Thyroid gland (tissue), 4 donors: Measurements from ENCODE around the gene CCDC82. TPM values are rescaled to one million over a fixed set of nuclear protein-coding genes. Genes with fewer than 3 reads are reported as not detected.

ENCODE experiments used
- DNase-seq, 2 donors: peaks; one replicate each; pipeline ENCODE4 v3.0.0-alpha.2; 2019
- H3K27ac ChIP-seq, 3 donors: fragments of 200-600 bp; sonication (generic); 1 replicate in 2 of 3; 2 replicates in 1 of 3; pipeline ENCODE4 v1.5.1; 2016 to 2019; ENCODE audit warnings: mild to moderate bottlenecking in 1 of 3, moderate library complexity in 1 of 3
- H3K27me3 ChIP-seq: fragments of 200-600 bp; sonication (generic); one replicate; pipeline ENCODE4 v1.5.1; 2019
- H3K36me3 ChIP-seq, 2 donors: fragments of 200-600 bp; sonication (generic); one replicate each; pipeline ENCODE4 v1.5.1; 2016 to 2019
- H3K4me1 ChIP-seq, 2 donors: fragments of 200-600 bp; sonication (generic); one replicate each; pipeline ENCODE4 v1.5.1; 2017 to 2019
- H3K4me3 ChIP-seq, 3 donors: fragments of 200-600 bp; sonication (generic); replicated peaks in 1 of 3; 1 replicate in 2 of 3; 2 replicates in 1 of 3; pipeline ENCODE4 v1.5.1; 2016; ENCODE audit warnings: mild to moderate bottlenecking in 1 of 3
- H3K9me3 ChIP-seq: fragments of 200-600 bp; sonication (generic); one replicate; pipeline ENCODE4 v1.5.1; 2017
- POLR2A ChIP-seq, 2 donors: fragments of 450-650 bp; IDR thresholded peaks; one replicate each; pipeline ENCODE4 v1.6.1; 2017; ENCODE audit warnings: antibody characterized with exemption in 2 of 2, mild to moderate bottlenecking in 2 of 2, moderate library complexity in 1 of 2
- WGBS, 2 donors: methylation state at CpG; one replicate each; pipeline ENCODE4 v1.1.5; 2017; 5-methylcytosine and 5-hydroxymethylcytosine counted together
- intact Hi-C: fragments of 100-400 bp; cut with DNase I; formaldehyde crosslinking; loops from one replicate; pipeline ENCODE4 v1.15.1; 2023
- total RNA-seq, 4 donors: library from RNA; depleted of rRNA; stranded (reverse); fragments of >200 nt; gene quantifications; one replicate each; pipeline ENCODE4 v1.2.3, GENCODE V29; 2016
- TF ChIP-seq, protein P1 (sequence below), 6 experiments: fragments of 200-600 bp in 3 of 6; fragments of 450-650 bp in 3 of 6; sonication (generic) in 3 of 6; IDR thresholded peaks; one replicate each; pipeline ENCODE4 v1.5.1; 2016 to 2019; ENCODE audit warnings: antibody characterized with exemption in 6 of 6, mild to moderate bottlenecking in 2 of 6, inconsistent platforms in 1 of 6, moderate library complexity in 1 of 6

CCDC82 gene
- total RNA-seq, 4 donors from 2014 or later, result 24.8 to 44.9 (median 28.8) TPM

DNA sequence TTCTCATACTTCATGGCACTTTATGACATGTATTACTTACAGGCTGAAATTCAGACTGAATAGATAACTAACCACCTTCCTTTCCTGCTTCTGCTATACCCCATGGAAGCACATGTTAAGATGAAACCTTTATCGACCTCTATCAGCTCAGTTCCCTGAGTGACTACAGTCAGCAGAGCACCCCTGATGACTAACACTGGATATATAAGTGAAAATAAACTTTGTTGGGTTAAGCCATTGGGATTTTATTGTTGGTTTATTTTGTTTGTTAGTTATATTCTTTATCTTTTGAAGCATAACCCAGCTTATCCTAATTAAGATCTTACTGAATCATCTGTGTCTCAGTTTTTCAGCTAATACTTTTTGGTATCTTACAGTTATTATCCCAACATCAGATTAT is 23.7 kb downstream of the CCDC82 start:
- DNase-seq, result no peak
- no peaks in the 10 kb centered on the region for H3K9me3 ChIP-seq
- no peak for TF ChIP-seq POLR2A (IDR thresholded peaks at IDR 0.05)
- TF ChIP-seq, protein P1, sequence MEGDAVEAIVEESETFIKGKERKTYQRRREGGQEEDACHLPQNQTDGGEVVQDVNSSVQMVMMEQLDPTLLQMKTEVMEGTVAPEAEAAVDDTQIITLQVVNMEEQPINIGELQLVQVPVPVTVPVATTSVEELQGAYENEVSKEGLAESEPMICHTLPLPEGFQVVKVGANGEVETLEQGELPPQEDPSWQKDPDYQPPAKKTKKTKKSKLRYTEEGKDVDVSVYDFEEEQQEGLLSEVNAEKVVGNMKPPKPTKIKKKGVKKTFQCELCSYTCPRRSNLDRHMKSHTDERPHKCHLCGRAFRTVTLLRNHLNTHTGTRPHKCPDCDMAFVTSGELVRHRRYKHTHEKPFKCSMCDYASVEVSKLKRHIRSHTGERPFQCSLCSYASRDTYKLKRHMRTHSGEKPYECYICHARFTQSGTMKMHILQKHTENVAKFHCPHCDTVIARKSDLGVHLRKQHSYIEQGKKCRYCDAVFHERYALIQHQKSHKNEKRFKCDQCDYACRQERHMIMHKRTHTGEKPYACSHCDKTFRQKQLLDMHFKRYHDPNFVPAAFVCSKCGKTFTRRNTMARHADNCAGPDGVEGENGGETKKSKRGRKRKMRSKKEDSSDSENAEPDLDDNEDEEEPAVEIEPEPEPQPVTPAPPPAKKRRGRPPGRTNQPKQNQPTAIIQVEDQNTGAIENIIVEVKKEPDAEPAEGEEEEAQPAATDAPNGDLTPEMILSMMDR (IDR thresholded peaks at IDR 0.05), result no peak
- peaks cover 0 to 4% of the 10 kb centered on the region in 2 donors for H3K36me3 ChIP-seq
- 95 to 96% methylated on average over 1 of the region's 1 CpG for WGBS, 2 donors
- no peaks in the 10 kb centered on the region for H3K27me3 ChIP-seq
- no peak overlapping the region for H3K4me3 ChIP-seq
- no peaks in the 10 kb centered on the region for H3K4me1 ChIP-seq
- intact Hi-C loops, result no loop called here
- H3K27ac ChIP-seq, result no peak overlapping the region

DNA sequence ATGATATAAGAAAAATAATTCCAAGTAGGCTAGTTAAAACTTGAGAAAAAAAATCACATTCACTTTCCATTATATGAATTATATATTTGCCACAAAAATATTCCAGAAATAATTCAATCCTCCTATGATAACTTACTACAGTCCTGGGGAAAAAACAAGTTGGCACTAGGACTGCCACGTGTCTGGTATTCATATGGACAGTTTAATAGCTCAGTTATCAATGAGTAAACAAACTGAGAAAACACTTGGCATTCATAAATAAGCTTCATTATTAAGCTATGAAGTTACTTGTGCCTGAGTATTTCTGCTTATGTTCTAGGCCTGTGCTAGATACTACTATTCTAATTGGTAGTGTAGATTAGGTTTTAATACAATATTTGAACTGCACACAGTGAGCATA is 24.2 kb downstream of the CCDC82 start:
- no peaks in the 10 kb centered on the region for H3K27me3 ChIP-seq
- peaks cover 0 to 4% of the 10 kb centered on the region in 2 donors for H3K36me3 ChIP-seq
- TF ChIP-seq POLR2A (IDR thresholded peaks at IDR 0.05), result no peak
- TF ChIP-seq, protein P1 (IDR thresholded peaks at IDR 0.05), result no peak
- no peak overlapping the region for H3K27ac ChIP-seq
- no peak overlapping the region for H3K4me3 ChIP-seq
- H3K4me1 ChIP-seq, result no peaks in the 10 kb centered on the region
- no peaks in the 10 kb centered on the region for H3K9me3 ChIP-seq
- DNase-seq, result no peak
- intact Hi-C loops, result no loop called here
- WGBS, 2 donors, result 79 to 91% methylated on average over 1 of the region's 1 CpG

DNA sequence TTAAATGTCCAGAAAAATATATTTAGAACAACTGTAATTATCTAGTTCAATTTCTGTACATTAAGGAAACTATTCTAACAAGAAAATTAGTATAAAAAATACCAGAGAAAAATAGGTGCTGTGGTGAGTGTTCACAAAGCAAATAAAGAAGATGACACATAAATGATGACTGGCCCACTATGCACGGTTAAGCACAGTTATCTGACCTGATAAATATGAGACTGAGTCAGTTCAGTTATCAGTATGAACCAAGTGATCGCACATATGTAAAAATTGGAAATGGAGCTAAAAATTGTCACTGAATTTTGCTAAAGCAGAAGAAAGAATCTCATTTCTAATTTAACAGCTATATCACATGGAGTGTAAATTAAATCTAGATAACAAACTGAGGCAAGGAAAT is 27.9 kb downstream of the CCDC82 start:
- no peak for TF ChIP-seq POLR2A (IDR thresholded peaks at IDR 0.05)
- TF ChIP-seq, protein P1 (IDR thresholded peaks at IDR 0.05), result no peak
- H3K36me3 ChIP-seq, result peaks cover 12 to 17% of the 10 kb centered on the region in 2 donors
- no peaks in the 10 kb centered on the region for H3K9me3 ChIP-seq
- intact Hi-C loops, result no loop called here
- no peak overlapping the region for H3K27ac ChIP-seq
- 88 to 93% methylated on average over 2 of the region's 2 CpGs for WGBS, 2 donors
- H3K4me1 ChIP-seq, result no peaks in the 10 kb centered on the region
- no peak overlapping the region for H3K4me3 ChIP-seq
- no peak for DNase-seq
- H3K27me3 ChIP-seq, result no peaks in the 10 kb centered on the region

DNA sequence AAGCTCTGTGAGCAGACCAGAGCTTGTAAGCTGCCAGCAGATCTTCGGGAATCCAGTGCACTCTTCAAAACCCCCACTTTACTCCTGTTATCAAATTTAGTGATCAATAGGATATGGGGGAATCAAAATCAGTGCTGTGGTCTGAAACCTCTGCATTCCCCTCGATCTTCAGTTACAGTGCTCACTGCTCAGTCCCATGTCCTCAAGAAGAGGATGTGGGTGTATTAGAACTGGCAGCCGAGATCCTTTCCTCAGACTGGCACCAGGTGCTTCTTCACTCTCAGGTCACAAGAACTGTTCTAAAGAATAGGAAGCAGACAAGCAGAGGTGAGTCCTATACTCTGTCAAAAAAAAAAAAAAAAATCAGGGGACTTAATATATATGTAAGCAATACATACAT is 31.4 kb downstream of the CCDC82 start:
- no peak for DNase-seq
- intact Hi-C loops, result no loop called here
- WGBS, 2 donors, result 90 to 96% methylated on average over 3 of the region's 3 CpGs
- Histone ChIP-seq H3K9me3 (no peaks in the 10 kb centered on the region), H3K27ac (no peak overlapping the region), H3K36me3 (peaks cover 12 to 13% of the 10 kb centered on the region in 2 donors), H3K4me3 (no peak overlapping the region), H3K4me1 (no peaks in the 10 kb centered on the region), H3K27me3 (no peaks in the 10 kb centered on the region)
- TF ChIP-seq, protein P1 (IDR thresholded peaks at IDR 0.05), result no peak

DNA sequence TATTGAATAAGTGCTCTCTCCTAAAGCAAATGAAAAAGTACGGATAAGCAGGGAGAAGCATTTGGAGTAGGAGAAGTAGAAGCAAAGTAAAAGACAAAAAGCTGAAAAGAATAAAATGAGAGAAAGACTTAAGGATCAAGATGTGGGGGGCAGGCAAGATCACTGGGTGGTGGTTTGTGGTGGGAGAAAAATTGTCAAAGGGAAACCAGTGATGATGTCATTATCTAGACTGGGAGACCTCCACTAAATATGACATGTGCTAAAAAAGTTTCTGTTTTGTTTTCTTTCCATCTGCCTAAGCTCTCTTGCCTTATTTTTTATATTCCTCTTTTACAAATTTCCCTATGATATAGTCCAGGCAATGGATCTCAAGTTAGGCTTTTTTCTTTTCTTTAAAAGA is 31.9 kb downstream of the CCDC82 start:
- TF ChIP-seq POLR2A (IDR thresholded peaks at IDR 0.05), result no peak
- TF ChIP-seq, protein P1 (IDR thresholded peaks at IDR 0.05), result no peak
- peaks cover 12 to 13% of the 10 kb centered on the region in 2 donors for H3K36me3 ChIP-seq
- no peak overlapping the region for H3K4me3 ChIP-seq
- H3K4me1 ChIP-seq, result no peaks in the 10 kb centered on the region
- no peaks in the 10 kb centered on the region for H3K9me3 ChIP-seq
- intact Hi-C loops, result no loop called here
- 89 to 95% methylated on average over 1 of the region's 1 CpG for WGBS, 2 donors
- H3K27me3 ChIP-seq, result no peaks in the 10 kb centered on the region
- no peak for DNase-seq
- no peak overlapping the region for H3K27ac ChIP-seq
